HEK293 (cell line): ENCODE data around the gene TOMM40L.

Experiments used
- CTCF ChIA-PET: fragments of 350-600 bp; formaldehyde crosslinking; extraction: SDS; loops from one replicate; lab custom pipeline; 2021; ENCODE audit warnings: antibody characterized with exemption; lab: Yijun Ruan, JAX
- POLR2A ChIA-PET: fragments of 300-600 bp; formaldehyde crosslinking; extraction: SDS; loops from one replicate; lab custom pipeline; 2020; ENCODE audit warnings: antibody characterized with exemption, inconsistent platforms; lab: Yijun Ruan, JAX
- H3K27ac ChIP-seq: fragments of 200-500 bp; sonication (Bioruptor generic); 2 replicates; pipeline ENCODE4 v1.5.1; 2014; ENCODE audit warnings: low read depth, low read length, control low read depth, inconsistent platforms; ENCODE audit errors: extremely low read depth
- H3K36me3 ChIP-seq, 2 experiments: fragments of 200-500 bp in 1 of 2; sonication (Bioruptor generic) in 1 of 2; 1 replicate in 1 of 2; 2 replicates in 1 of 2; pipeline ENCODE4 v1.5.1; 2014 to 2017; ENCODE audit warnings: inconsistent platforms in 2 of 2, low read length in 2 of 2; ENCODE audit not compliant: control insufficient read depth in 2 of 2, insufficient read depth in 1 of 2
- H3K4me1 ChIP-seq: fragments of 200-500 bp; sonication (Bioruptor generic); 2 replicates; pipeline ENCODE4 v1.5.1; 2014; ENCODE audit warnings: mild to moderate bottlenecking, low read length, inconsistent platforms; ENCODE audit not compliant: control insufficient read depth, insufficient read depth
- H3K4me3 ChIP-seq: 2 replicates; pipeline ENCODE4 v1.5.1; 2011; ENCODE audit warnings: low read depth, mild to moderate bottlenecking, control low read depth, low read length, moderate library complexity
- H3K9me3 ChIP-seq: fragments of 200-500 bp; sonication (Bioruptor generic); 2 replicates; pipeline ENCODE4 v1.5.1; 2014; ENCODE audit warnings: low read depth, low read length, inconsistent platforms; ENCODE audit not compliant: control insufficient read depth, insufficient read depth
- BCL11B ChIP-seq: fragments of 450-650 bp; formaldehyde crosslinking; IDR thresholded peaks from 2 replicates; pipeline ENCODE4 v1.5.1; 2016; ENCODE audit warnings: low read depth, missing biosample characterization, missing genetic modification characterization
- GFI1B ChIP-seq: fragments of 450-650 bp; formaldehyde crosslinking; IDR thresholded peaks from 2 replicates; pipeline ENCODE4 v1.5.1; 2016; ENCODE audit warnings: missing biosample characterization, missing genetic modification characterization
- GLI2 ChIP-seq: fragments of 450-650 bp; formaldehyde crosslinking; IDR thresholded peaks from 2 replicates; pipeline ENCODE4; 2017; ENCODE audit warnings: missing biosample characterization, missing genetic modification characterization, low read depth, borderline replicate concordance
- GLI4 ChIP-seq: fragments of 450-650 bp; formaldehyde crosslinking; IDR thresholded peaks from 2 replicates; pipeline ENCODE4 v1.5.1; 2016; ENCODE audit warnings: missing biosample characterization, missing genetic modification characterization
- INSM2 ChIP-seq: fragments of 450-650 bp; formaldehyde crosslinking; IDR thresholded peaks from 2 replicates; pipeline ENCODE4 v1.5.1; 2016; ENCODE audit warnings: missing biosample characterization, missing genetic modification characterization
- KLF1 ChIP-seq: fragments of 450-650 bp; formaldehyde crosslinking; IDR thresholded peaks from 2 replicates; pipeline ENCODE4 v1.5.1; 2016; ENCODE audit warnings: missing biosample characterization, missing genetic modification characterization
- KLF17 ChIP-seq: fragments of 450-650 bp; formaldehyde crosslinking; IDR thresholded peaks from 2 replicates; pipeline ENCODE4 v1.5.1; 2016; ENCODE audit warnings: missing biosample characterization, missing genetic modification characterization
- SETDB1 ChIP-seq: IDR thresholded peaks from one replicate; pipeline ENCODE4 v1.6.1; 2017; ENCODE audit warnings: mild to moderate bottlenecking, low read length, moderate library complexity, mixed read lengths; ENCODE audit not compliant: insufficient read length
- ZBTB26 ChIP-seq: fragments of 450-650 bp; formaldehyde crosslinking; optimal IDR thresholded peaks from 2 replicates; pipeline ENCODE3; 2016; ENCODE audit warnings: missing biosample characterization, mild to moderate bottlenecking, missing genetic modification characterization
- ZBTB8A ChIP-seq: fragments of 450-650 bp; formaldehyde crosslinking; IDR thresholded peaks from 2 replicates; pipeline ENCODE4 v1.5.1; 2016; ENCODE audit warnings: missing biosample characterization, missing genetic modification characterization
- ZFP69B ChIP-seq: fragments of 450-650 bp; formaldehyde crosslinking; IDR thresholded peaks from 2 replicates; pipeline ENCODE4 v1.5.1; 2016; ENCODE audit warnings: missing biosample characterization, missing genetic modification characterization
- ZNF2 ChIP-seq: fragments of 450-650 bp; formaldehyde crosslinking; IDR thresholded peaks from 2 replicates; pipeline ENCODE4 v1.5.1; 2016; ENCODE audit warnings: missing biosample characterization, missing genetic modification characterization
- ZNF221 ChIP-seq: fragments of 450-650 bp; formaldehyde crosslinking; IDR thresholded peaks from 2 replicates; pipeline ENCODE4 v1.5.1; 2017; ENCODE audit warnings: missing biosample characterization, missing genetic modification characterization, borderline replicate concordance
- ZNF239 ChIP-seq: fragments of 450-650 bp; formaldehyde crosslinking; IDR thresholded peaks from 2 replicates; pipeline ENCODE4 v1.5.1; 2016; ENCODE audit warnings: missing biosample characterization, missing genetic modification characterization
- ZNF37A ChIP-seq: fragments of 450-650 bp; IDR thresholded peaks from 2 replicates; pipeline ENCODE4 v1.5.1; 2018; ENCODE audit warnings: missing biosample characterization, missing genetic modification characterization
- ZNF394 ChIP-seq: fragments of 450-650 bp; formaldehyde crosslinking; IDR thresholded peaks from 2 replicates; pipeline ENCODE4 v1.5.1; 2016; ENCODE audit warnings: missing biosample characterization, missing genetic modification characterization, mild to moderate bottlenecking, moderate library complexity, borderline replicate concordance
- ZNF488 ChIP-seq: fragments of 450-650 bp; formaldehyde crosslinking; IDR thresholded peaks from 2 replicates; pipeline ENCODE4 v1.5.1; 2016; ENCODE audit warnings: missing biosample characterization, missing genetic modification characterization
- ZNF501 ChIP-seq: fragments of 450-650 bp; formaldehyde crosslinking; IDR thresholded peaks from 2 replicates; pipeline ENCODE4 v1.5.1; 2016; ENCODE audit warnings: missing biosample characterization, missing genetic modification characterization
- ZNF580 ChIP-seq: fragments of 450-650 bp; formaldehyde crosslinking; IDR thresholded peaks from 2 replicates; pipeline ENCODE4 v1.5.1; 2016; ENCODE audit warnings: missing biosample characterization, missing genetic modification characterization
- ZNF660 ChIP-seq: fragments of 450-650 bp; IDR thresholded peaks from 2 replicates; pipeline ENCODE4 v1.5.1; 2018; ENCODE audit warnings: missing biosample characterization, mild to moderate bottlenecking, missing genetic modification characterization
- ZNF701 ChIP-seq: fragments of 450-650 bp; formaldehyde crosslinking; IDR thresholded peaks from 2 replicates; pipeline ENCODE4 v1.5.1; 2016; ENCODE audit warnings: missing biosample characterization, missing genetic modification characterization
- ZNF704 ChIP-seq: fragments of 450-650 bp; formaldehyde crosslinking; IDR thresholded peaks from 2 replicates; pipeline ENCODE4 v1.5.1; 2016; ENCODE audit warnings: missing biosample characterization, missing genetic modification characterization
- ZNF768 ChIP-seq: fragments of 450-650 bp; formaldehyde crosslinking; IDR thresholded peaks from 2 replicates; pipeline ENCODE4 v1.5.1; 2018; ENCODE audit warnings: missing biosample characterization, mild to moderate bottlenecking, missing genetic modification characterization
- ZNF785 ChIP-seq: fragments of 450-650 bp; formaldehyde crosslinking; IDR thresholded peaks from 2 replicates; pipeline ENCODE4 v1.5.1; 2016; ENCODE audit warnings: missing biosample characterization, missing genetic modification characterization
- ZNF792 ChIP-seq: fragments of 450-650 bp; formaldehyde crosslinking; IDR thresholded peaks from 2 replicates; pipeline ENCODE4 v1.5.1; 2016; ENCODE audit warnings: missing biosample characterization, missing genetic modification characterization

TOMM40L gene

GRCh38 chr1:161206411-161207140 lies 19.3 kb upstream of the TOMM40L start (continued):
- TF ChIP-seq INSM2 = no peak
- TF ChIP-seq ZNF488 (tag by site-specific recombination) = no peak
- TF ChIP-seq ZNF580 (tag by site-specific recombination) = no peak
- no peak for TF ChIP-seq ZFP69B (tag by site-specific recombination)
- TF ChIP-seq ZNF792 (tag by site-specific recombination) = no peak
- no peak for TF ChIP-seq BCL11B (tag by site-specific recombination)
- TF ChIP-seq ZBTB26 (tag by site-specific recombination) = no peak
- TF ChIP-seq ZBTB8A = no peak
- TF ChIP-seq ZNF660 (tag by site-specific recombination) = no peak
- no peak for TF ChIP-seq ZNF704 (tag by site-specific recombination)
- TF ChIP-seq ZNF501 = no peak

GRCh38 chr1:161207173-161207572 lies 18.7 kb upstream of the TOMM40L start:
- Histone ChIP-seq H3K4me3 (no peak overlapping the region), H3K36me3 (peaks cover 43 to 82% of the 10 kb centered on the region in 2 experiments), H3K9me3 (no peaks in the 10 kb centered on the region), H3K4me1 (no peaks in the 10 kb centered on the region), H3K27ac (no peak overlapping the region)
- TF ChIP-seq ZNF704 (tag by site-specific recombination) = no peak
- no peak for TF ChIP-seq GLI4 (tag by site-specific recombination)
- TF ChIP-seq ZNF239 (tag by site-specific recombination) = no peak
- no peak for TF ChIP-seq KLF17 (tag by site-specific recombination)
- TF ChIP-seq ZNF394 (tag by site-specific recombination) = no peak
- no peak for TF ChIP-seq GLI2 (tag by site-specific recombination)
- no peak for TF ChIP-seq ZNF785 (tag by site-specific recombination)
- TF ChIP-seq ZNF37A (tag by site-specific recombination) = no peak
- no peak for TF ChIP-seq ZNF580 (tag by site-specific recombination)
- no peak for TF ChIP-seq ZNF768 (tag by site-specific recombination)
- no peak for TF ChIP-seq ZNF701 (tag by site-specific recombination)
- TF ChIP-seq ZNF2 (tag by site-specific recombination) = no peak
- no peak for TF ChIP-seq GFI1B (tag by site-specific recombination)
- no peak for TF ChIP-seq SETDB1
- no peak for TF ChIP-seq ZNF221
- TF ChIP-seq KLF1 (tag by site-specific recombination) = no peak
- ChIA-PET POLR2A (interaction anchor here (0.6 kb wide), 1 partner anchor 19 kb away, joined by 7 read pairs; the partner anchor contains the start of gene TOMM40L), CTCF (interaction anchor here (1.6 to 6.8 kb wide), 3 partner anchors 14 to 175 kb away, joined by 5 to 82 read pairs (median 31); partner anchors contain the start of genes APOA2 and TOMM40L)
